PC-9 (cell line): ENCODE data around the gene HEPHL1. TPM values are rescaled to one million over a fixed set of nuclear protein-coding genes. Genes with fewer than 3 reads are reported as not detected.
A peak's percentile ranks its signal among the peaks of the same experiment; 100 is the strongest.
"Not testable (repeated sequence)": the region's sequence is repeated elsewhere in the genome, so short reads cannot be mapped to it uniquely, and the experiment has no call there.

Source experiments
- BruUV-seq: library from RNA; stranded (reverse); fragments of 400-500 nt; replicated peaks from 2 replicates; lab custom pipeline; 2021; lab: Mats Ljungman, UMichigan
- CTCF ChIA-PET: fragments of 300-600 bp; sonication (Branson Sonifier 250); formaldehyde crosslinking; loops from one replicate; lab custom pipeline; 2022; ENCODE audit warnings: antibody characterized with exemption; lab: Charles Lee
- POLR2A ChIA-PET: fragments of 300-600 bp; sonication (Branson Sonifier 250); formaldehyde crosslinking; loops from one replicate; lab custom pipeline; 2022; ENCODE audit warnings: antibody characterized with exemption; ENCODE audit not compliant: unreplicated experiment; lab: Charles Lee
- DNase-seq, 2 experiments: peaks; one replicate each; pipeline versions ENCODE4 v3.0.0 to v3.0.0-alpha.2; 2015 to 2022; ENCODE audit warnings: mixed read lengths in 1 of 2
- H2AFZ ChIP-seq: fragments of 200-600 bp; sonication (generic); 2 replicates; pipeline ENCODE4 v1.8.1; 2017; ENCODE audit warnings: antibody characterized with exemption
- H3F3A ChIP-seq: fragments of 200-600 bp; sonication (generic); 2 replicates; pipeline ENCODE4 v1.8.1; 2017; ENCODE audit warnings: antibody characterized with exemption, mild to moderate bottlenecking, low read depth; ENCODE audit not compliant: insufficient read depth
- H3K27ac ChIP-seq: fragments of 200-600 bp; sonication (generic); 2 replicates; pipeline ENCODE4 v1.6.1; 2016; ENCODE audit warnings: mixed run types
- H3K27me3 ChIP-seq: fragments of 200-600 bp; sonication (generic); 2 replicates; pipeline ENCODE4 v1.6.1; 2016; ENCODE audit warnings: low read depth, mixed run types; ENCODE audit not compliant: insufficient read depth
- H3K36me3 ChIP-seq: fragments of 200-600 bp; sonication (generic); 2 replicates; pipeline ENCODE4 v1.6.1; 2016; ENCODE audit warnings: low read depth, mixed run types
- H3K4me1 ChIP-seq: fragments of 200-600 bp; sonication (generic); replicated peaks from 2 replicates; pipeline ENCODE4 v1.6.1; 2016; ENCODE audit warnings: mixed run types; ENCODE audit not compliant: insufficient read depth
- H3K4me2 ChIP-seq: fragments of 200-600 bp; sonication (generic); 2 replicates; pipeline ENCODE4 v1.6.1; 2017; ENCODE audit warnings: mixed run types
- H3K4me3 ChIP-seq: fragments of 200-600 bp; sonication (generic); 2 replicates; pipeline ENCODE4 v1.6.1; 2016; ENCODE audit warnings: mixed run types
- H3K79me2 ChIP-seq: fragments of 200-600 bp; sonication (generic); 2 replicates; pipeline ENCODE4 v1.6.1; 2017; ENCODE audit warnings: low read depth, mixed run types
- H3K9me2 ChIP-seq: fragments of 200-600 bp; sonication (generic); 2 replicates; pipeline ENCODE4 v1.8.1; 2017; ENCODE audit warnings: mild to moderate bottlenecking; ENCODE audit not compliant: insufficient read depth
- H3K9me3 ChIP-seq: fragments of 200-600 bp; sonication (generic); 2 replicates; pipeline ENCODE4 v1.8.1; 2016; ENCODE audit warnings: low read depth; ENCODE audit not compliant: insufficient read depth
- H4K20me1 ChIP-seq: fragments of 200-600 bp; sonication (generic); 2 replicates; pipeline ENCODE4 v1.8.1; 2017; ENCODE audit not compliant: insufficient read depth
- EZH2 ChIP-seq: fragments of 200-600 bp; sonication (generic); IDR thresholded peaks from 2 replicates; pipeline ENCODE4 v1.8.0; 2017; ENCODE audit warnings: antibody characterized with exemption, low read depth
- intact Hi-C: fragments of 100-400 bp; cut with micrococcal nuclease; formaldehyde crosslinking; loops from one replicate; pipeline ENCODE4 v1.10.0; 2022; ENCODE audit not compliant: unreplicated experiment
- total RNA-seq: library from RNA; stranded (reverse); gene quantifications from 2 replicates; pipeline ENCODE4 v1.2.3, GENCODE V29; 2021
- TF ChIP-seq, protein P1 (sequence below): fragments of 200-600 bp; sonication (generic); conservative IDR thresholded peaks from 2 replicates; pipeline ENCODE4 v1.6.1; 2017; ENCODE audit warnings: mixed run types, antibody characterized with exemption, mild to moderate bottlenecking, moderate library complexity

HEPHL1 gene
- total RNA-seq, 1 experiment from 2014 or later: not detected

DNA sequence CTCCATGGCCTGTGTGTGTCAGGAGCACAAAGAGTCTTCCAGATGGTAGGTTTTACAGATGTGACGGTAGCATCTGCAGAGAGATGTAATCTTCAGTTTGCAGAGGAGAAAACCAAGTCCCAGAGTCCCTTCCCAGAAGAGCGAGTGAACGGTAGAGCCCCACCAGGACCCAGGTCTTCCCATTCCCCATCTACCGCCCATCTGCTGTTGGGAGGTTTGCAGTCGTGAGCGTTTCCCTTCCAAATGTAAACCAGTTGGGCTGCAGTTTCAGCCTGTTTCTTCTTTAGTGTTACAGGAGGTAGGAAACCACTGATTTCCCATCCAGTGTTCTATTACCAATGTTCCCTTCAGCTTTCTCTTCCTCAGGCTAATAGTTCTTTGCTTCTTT lies 131.5 kb downstream of the HEPHL1 start:
- H3K9me3 ChIP-seq: no peaks in the 10 kb centered on the region; the same call in 1 of the 2 replicates
- no peaks in the 10 kb centered on the region for H3K9me2 ChIP-seq
- DNase-seq: no peak
- TF ChIP-seq, protein P1, sequence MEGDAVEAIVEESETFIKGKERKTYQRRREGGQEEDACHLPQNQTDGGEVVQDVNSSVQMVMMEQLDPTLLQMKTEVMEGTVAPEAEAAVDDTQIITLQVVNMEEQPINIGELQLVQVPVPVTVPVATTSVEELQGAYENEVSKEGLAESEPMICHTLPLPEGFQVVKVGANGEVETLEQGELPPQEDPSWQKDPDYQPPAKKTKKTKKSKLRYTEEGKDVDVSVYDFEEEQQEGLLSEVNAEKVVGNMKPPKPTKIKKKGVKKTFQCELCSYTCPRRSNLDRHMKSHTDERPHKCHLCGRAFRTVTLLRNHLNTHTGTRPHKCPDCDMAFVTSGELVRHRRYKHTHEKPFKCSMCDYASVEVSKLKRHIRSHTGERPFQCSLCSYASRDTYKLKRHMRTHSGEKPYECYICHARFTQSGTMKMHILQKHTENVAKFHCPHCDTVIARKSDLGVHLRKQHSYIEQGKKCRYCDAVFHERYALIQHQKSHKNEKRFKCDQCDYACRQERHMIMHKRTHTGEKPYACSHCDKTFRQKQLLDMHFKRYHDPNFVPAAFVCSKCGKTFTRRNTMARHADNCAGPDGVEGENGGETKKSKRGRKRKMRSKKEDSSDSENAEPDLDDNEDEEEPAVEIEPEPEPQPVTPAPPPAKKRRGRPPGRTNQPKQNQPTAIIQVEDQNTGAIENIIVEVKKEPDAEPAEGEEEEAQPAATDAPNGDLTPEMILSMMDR: no peak
- no peak for TF ChIP-seq EZH2
- no peak overlapping the region for H2AFZ ChIP-seq
- H4K20me1 ChIP-seq: peaks cover 6% of the 10 kb centered on the region; the same call in 1 of the 2 replicates
- H3K27me3 ChIP-seq: no peaks in the 10 kb centered on the region
- POLR2A ChIA-PET: no interaction called here
- H3K4me2 ChIP-seq: peak overlapping the region; percentile 35
- peaks cover 65% of the 10 kb centered on the region for H3K79me2 ChIP-seq
- peaks cover 37% of the 10 kb centered on the region for H3K4me1 ChIP-seq
- H3K27ac ChIP-seq: peak overlapping the region; percentile 44
- H3K4me3 ChIP-seq: no peak overlapping the region
- H3K36me3 ChIP-seq: no peaks in the 10 kb centered on the region
- H3F3A ChIP-seq: peaks cover 21% of the 10 kb centered on the region
- intact Hi-C loops: loop anchor here (1.0 kb wide), 1 partner anchor 24 kb away; the partner anchor contains the start of gene PANX1
- CTCF ChIA-PET: no interaction called here
- BruUV-seq: no TSS peak

- H3K4me1 ChIP-seq: peaks cover 31% of the 10 kb centered on the region
- H3K27me3 ChIP-seq: no peaks in the 10 kb centered on the region
- intact Hi-C loops: no loop called here
- peaks cover 58% of the 10 kb centered on the region for H3K79me2 ChIP-seq
- no peak overlapping the region for H3K4me2 ChIP-seq
- no peaks in the 10 kb centered on the region for H3K9me2 ChIP-seq
- H2AFZ ChIP-seq: no peak overlapping the region
- no peak for DNase-seq
- H3K36me3 ChIP-seq: no peaks in the 10 kb centered on the region
- ChIA-PET CTCF (no interaction called here), POLR2A (no interaction called here)
- no TSS peak for BruUV-seq
- peaks cover 21% of the 10 kb centered on the region for H3F3A ChIP-seq
- H3K27ac ChIP-seq: no peak overlapping the region
- H4K20me1 ChIP-seq: peaks cover 6% of the 10 kb centered on the region; the same call in 1 of the 2 replicates
- H3K4me3 ChIP-seq: no peak overlapping the region
- no peaks in the 10 kb centered on the region; the same call in 1 of the 2 replicates for H3K9me3 ChIP-seq
- no peak for TF ChIP-seq EZH2
- TF ChIP-seq, protein P1: no peak
These were observed 132.2 kb downstream of the HEPHL1 start for GRCh38 chr11:94153320-94153719.

DNA sequence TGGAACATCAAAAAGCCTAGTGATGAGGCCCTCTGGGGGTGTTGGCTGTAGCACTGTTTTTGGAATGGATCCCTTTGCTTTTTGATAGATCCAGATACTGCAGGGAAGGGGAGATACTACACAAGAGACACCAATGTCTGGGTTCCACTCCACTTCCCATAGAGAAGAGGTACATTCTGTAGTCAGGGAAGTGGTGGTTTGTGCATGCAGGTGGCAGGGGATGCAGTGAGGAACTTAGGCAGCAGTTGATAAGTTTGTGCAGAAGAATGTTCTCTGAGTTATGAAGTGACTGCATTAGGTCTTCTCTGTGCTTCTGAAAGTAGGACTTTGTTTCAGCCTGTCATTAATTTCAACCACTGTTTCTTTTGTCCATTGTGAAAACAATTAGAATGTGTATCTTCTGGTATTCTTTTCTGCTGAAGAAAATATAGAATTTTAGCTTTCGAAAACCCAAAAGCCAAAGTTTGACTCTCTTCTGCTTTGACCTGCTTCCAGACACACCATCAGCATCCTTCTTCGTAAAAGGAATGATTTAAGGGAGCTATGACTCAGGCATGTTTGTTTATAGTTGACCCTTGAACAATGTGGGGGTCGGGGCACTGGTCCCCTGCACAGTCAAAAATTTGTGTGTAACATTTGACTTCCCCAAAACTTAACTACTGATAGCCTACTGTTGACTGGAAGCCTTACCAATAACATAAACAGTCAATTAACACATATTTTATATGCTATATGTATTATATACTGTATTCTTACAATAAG lies 133.1 kb downstream of the HEPHL1 start:
- intact Hi-C loops: no loop called here
- Histone ChIP-seq H2AFZ (no peak overlapping the region), H3K4me1 (peaks cover 28% of the 10 kb centered on the region), H3K9me3 (no peaks in the 10 kb centered on the region; the same call in 1 of the 2 replicates), H3K36me3 (no peaks in the 10 kb centered on the region), H4K20me1 (peaks cover 6% of the 10 kb centered on the region; the same call in 1 of the 2 replicates), H3K27ac (no peak overlapping the region), H3F3A (peaks cover 21% of the 10 kb centered on the region), H3K79me2 (peaks cover 49% of the 10 kb centered on the region), H3K4me2 (no peak overlapping the region), H3K4me3 (no peak overlapping the region), H3K9me2 (no peaks in the 10 kb centered on the region), H3K27me3 (no peaks in the 10 kb centered on the region)
- DNase-seq: no peak
- POLR2A ChIA-PET: no interaction called here
- CTCF ChIA-PET: interaction anchor here (0.6 kb wide), 1 partner anchor 30 kb away, joined by 3 read pairs; no protein-coding TSS in a partner anchor
- BruUV-seq: no TSS peak
- TF ChIP-seq EZH2: no peak
- TF ChIP-seq, protein P1: no peak

DNA sequence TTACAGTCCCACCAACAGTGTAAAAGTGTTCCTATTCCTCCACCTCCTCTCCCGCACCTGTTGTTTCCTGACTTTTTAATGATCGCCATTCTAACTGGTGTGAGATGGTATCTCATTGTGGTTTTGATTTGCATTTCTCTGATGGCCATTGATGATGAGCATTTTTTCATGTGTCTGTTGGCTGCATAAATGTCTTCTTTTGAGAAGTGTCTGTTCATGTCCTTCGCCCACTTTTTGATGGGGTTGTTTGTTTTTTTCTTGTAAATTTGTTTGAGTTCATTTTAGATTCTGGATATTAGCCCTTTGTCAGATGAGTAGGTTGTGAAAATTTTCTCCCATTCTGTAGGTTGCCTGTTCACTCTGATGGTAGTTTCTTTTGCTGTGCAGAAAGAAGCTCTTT lies 136.2 kb downstream of the HEPHL1 start:
- BruUV-seq, POLR2A ChIA-PET, H3F3A ChIP-seq, intact Hi-C loops, H3K9me3 ChIP-seq, H3K4me1 ChIP-seq, H4K20me1 ChIP-seq, H3K9me2 ChIP-seq, DNase-seq, H3K4me2 ChIP-seq, H3K27me3 ChIP-seq, H3K27ac ChIP-seq, CTCF ChIA-PET, H2AFZ ChIP-seq, H3K36me3 ChIP-seq, H3K4me3 ChIP-seq: not testable (repeated sequence)
- H3K79me2 ChIP-seq: peaks cover 31% of the 10 kb centered on the region
